GM12801 (cell line): ENCODE data around the gene FOXO6.

Experiments
- TF ChIP-seq, protein P1 (sequence below): IDR thresholded peaks from one replicate; pipeline ENCODE4 v1.5.1; 2011; ENCODE audit warnings: control low read depth; ENCODE audit not compliant: insufficient read length; ENCODE audit errors: extremely low read depth

FOXO6 gene

DNA sequence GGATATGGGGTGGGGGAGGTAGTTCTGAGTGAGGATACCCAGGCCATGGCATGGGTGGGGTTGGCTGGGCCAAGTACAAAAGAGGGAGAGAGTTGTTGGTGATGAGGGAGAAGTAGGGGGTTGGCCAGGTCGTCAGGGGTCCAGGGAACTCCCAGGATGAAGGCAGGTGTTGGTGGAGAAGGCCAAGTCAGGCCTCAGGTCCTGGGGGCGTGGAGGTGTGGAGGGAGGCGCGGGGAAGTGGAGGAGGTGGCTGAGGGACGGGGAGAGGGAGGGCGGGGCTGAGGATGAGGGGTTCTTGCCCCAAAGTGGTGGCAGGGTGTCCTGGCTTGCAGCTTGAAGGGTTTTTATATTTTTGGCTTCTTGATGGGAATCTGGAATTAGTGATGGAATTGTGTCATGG, 61.1 kb downstream of the FOXO6 start:
- TF ChIP-seq, protein P1, sequence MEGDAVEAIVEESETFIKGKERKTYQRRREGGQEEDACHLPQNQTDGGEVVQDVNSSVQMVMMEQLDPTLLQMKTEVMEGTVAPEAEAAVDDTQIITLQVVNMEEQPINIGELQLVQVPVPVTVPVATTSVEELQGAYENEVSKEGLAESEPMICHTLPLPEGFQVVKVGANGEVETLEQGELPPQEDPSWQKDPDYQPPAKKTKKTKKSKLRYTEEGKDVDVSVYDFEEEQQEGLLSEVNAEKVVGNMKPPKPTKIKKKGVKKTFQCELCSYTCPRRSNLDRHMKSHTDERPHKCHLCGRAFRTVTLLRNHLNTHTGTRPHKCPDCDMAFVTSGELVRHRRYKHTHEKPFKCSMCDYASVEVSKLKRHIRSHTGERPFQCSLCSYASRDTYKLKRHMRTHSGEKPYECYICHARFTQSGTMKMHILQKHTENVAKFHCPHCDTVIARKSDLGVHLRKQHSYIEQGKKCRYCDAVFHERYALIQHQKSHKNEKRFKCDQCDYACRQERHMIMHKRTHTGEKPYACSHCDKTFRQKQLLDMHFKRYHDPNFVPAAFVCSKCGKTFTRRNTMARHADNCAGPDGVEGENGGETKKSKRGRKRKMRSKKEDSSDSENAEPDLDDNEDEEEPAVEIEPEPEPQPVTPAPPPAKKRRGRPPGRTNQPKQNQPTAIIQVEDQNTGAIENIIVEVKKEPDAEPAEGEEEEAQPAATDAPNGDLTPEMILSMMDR: no peak

DNA sequence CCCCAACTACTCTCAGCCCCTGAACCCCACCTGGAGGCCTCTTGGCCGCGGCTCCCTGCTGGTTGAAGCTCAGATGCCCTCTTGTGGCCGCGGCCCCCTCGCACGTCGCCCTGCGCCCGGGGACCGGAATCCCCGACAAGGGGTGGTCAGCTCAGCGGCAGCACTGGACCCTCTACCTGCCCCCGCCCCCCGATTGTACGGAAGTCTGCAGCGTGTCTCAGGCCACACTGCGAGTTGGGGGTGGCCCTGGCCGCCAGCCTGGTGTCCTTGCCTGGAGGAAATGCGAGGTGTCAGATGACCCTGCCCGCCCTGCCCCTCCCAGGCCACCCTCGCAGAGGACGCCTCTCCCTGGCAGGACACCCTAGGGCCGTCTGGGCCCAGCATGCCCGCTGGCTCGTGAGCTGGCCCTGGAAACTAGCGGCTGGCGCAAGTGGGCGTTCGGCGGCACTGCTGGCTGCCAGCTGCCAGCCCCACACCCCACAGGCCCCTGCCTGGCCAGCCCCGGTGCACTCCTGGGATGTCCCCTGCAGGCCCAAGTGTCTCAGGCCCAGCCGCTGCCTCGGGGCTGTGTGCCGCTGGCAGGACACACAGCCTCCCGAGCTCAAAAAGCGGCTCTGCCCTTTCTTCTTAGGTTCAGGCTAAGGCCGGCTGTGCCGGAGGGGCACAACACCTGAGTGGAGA, 62.4 kb downstream of the FOXO6 start:
- TF ChIP-seq, protein P1: no peak

DNA sequence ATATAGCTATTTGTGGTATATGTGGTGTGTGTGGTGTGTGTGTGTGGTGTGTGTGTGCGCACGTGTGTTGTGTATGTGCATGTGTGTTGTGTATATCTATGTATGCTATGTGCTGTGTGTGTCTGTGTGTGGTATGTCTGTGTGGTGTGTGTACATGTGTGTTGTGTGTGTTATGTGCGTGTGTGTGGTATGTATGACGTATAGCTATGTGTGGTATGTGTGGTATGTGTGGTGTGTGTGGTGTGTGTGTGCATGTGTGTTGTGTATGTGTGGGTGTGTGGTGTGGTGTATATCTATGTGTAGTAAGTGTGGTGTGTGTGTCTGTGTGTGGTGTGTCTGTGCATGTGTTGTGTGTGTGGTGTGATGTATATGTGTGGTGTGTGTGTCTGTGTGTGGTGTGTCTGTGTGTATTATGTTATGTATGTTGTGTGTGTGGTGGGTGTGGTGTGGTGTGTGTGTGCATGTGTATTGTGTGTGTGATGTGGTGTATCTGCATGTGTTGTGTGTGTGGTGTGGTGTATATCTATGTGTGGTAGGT, 63.4 kb downstream of the FOXO6 start:
- TF ChIP-seq, protein P1: no peak

DNA sequence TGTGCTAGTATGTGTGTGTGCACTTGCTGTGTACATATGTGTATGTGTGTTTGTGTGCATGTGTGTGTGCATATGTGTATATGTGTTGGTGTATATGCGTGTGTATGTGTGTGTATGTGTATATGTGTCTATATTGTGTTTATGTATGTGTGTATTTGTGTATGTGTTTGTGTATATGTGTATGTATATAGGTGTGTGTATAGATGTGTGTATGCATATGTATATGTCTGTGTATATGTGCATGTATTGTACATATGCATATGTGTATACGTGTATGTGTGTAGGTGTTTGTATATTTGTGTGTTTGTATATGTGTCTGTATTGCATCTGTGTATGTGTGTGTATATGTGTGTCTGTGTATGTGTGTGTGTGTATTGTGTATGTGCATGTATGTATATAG, 64.1 kb downstream of the FOXO6 start:
- TF ChIP-seq, protein P1: no peak

DNA sequence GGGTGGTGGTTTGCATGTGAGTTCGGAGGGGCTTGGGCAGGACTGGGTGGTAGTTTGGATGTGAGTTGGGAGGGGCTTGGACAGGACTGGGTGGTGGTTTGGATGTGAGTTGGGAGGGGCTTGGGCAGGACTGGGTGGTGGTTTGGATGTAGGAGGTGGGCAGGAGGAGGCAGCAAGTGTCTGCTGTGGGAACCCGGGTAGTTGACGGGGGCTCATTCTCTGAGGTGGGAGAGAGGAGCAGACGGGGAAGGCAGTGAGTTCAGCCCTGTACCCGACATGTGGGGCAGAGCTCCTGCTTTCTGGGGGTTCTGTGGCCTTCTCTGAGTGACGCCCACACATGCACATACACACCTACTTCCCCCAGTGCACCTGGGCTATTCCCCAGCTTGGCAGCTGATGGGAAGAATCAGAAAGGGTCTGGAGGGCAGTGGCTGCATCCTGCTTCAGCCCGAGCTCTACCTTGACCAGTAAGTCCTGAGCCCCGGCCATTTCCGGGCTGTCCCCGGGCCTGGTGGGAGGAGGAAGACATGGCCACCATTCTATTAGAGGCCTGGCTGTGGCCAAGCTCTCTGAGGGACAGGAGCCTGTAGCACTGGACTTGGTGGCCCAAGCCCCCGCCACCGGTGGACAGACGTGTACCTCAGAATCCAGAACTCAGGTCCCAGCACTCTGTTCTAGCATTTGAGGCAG, 65.1 kb downstream of the FOXO6 start:
- TF ChIP-seq, protein P1: no peak

DNA sequence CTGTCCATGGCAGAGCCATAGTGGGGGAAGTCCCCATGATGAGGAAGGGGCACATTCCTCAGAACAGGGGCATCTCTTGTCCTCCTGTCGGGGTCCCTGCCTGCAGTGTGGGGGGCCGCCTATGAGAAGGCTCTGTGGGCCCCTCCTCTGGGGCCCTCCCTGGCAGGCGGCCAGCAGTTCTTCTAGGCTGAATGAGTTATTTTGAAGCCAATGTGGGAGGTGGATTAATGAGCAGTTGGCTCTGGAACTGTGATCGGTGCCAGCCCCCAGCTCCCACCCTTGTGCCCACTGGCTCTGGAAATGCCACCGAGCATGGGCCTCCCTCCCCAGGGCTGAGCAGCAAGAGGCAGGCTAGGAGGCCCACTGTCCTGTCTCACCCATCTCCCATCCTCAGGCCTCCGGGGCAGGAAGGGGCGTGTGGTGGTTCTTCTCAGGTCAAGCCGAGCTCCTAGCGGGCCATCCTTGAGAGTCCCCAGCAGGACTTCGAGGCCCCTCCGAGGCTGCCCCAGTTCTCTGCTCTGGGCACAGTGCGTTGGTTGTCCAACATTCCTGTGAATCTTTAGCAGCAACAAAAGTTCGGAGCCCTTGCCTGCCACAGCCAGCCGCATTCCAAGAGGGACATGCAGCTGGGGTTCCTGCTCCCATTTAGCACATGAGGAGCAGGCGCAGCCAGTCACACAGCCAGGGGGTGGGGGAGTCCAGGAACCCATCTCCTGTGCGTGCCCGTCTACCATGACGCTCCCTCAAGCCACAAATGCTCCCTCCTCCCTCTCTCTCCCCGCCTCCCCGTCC, 66.1 kb downstream of the FOXO6 start:
- TF ChIP-seq, protein P1: no peak

DNA sequence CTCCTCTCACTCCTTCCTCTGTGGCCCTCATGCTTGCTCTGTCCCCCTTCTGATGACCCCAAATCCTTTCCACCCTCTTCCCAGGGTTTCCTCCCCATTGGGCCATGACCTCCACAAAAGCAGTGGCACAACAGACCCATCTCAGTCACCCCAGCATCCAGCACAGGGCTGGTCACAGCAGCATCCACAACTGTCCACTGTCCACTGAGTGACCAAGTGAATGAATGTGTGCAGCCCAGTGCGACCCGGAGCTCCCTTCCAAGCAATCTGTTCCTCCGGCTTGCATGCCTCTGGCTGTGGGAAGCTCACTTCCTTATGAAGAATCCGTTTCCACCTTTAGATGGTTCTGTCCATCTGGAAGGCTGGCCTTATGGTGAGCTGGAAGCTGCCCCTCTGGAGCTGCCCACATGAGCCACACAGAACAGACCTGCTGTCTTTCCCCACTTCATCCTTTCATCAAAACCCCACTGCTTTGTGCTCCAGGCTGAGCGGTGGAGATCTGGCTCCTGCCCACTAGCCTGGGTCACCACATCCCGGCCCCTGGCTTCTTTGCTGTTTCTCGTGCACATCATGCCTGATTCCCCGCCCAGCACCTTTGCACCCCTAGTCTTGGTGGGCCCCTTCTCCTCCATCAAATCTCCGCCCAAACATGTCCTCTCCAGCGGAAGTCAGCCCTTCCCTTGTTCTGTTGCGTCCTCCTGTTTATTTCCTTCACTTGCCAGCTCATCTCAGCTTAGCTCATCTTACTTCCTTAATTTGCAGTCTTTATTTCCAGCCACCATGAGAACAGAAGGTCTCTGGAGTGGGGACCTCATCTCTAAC, 66.9 kb downstream of the FOXO6 start:
- TF ChIP-seq, protein P1: no peak
